ENCODE results near the gene EMC8. TPM values are rescaled to one million over a fixed set of nuclear protein-coding genes. Genes with fewer than 3 reads are reported as not detected.
A peak's percentile ranks its signal among the peaks of the same experiment; 100 is the strongest.

Gene EMC8
- total and polyA plus RNA-seq, 10 of the 15 experiments (the other 5 are each of a cell fraction or from before 2014, with no cell fraction given): 7.8 to 62.0 (median 33.5) TPM

- TF ChIP-seq ZNF592 (IDR thresholded peaks at IDR 0.05) (no peak), ASH2L (IDR thresholded peaks at IDR 0.05; ENCODE audit: borderline replicate concordance, low read depth) (0 out of 2 replicates have a peak, but pooled peaks have one; percentile 6), MAX (IDR thresholded peaks at IDR 0.05; ENCODE audit: low read depth, low read length) (no peak), EGR1 (IDR thresholded peaks at IDR 0.05; ENCODE audit: borderline replicate concordance in 1 of 2, low read depth in 2 of 2, low read length in 2 of 2) (no peak), POLR2AphosphoS2 (IDR thresholded peaks at IDR 0.05; ENCODE audit: low read depth, low read length) (no peak), RB1 (IDR thresholded peaks at IDR 0.05; ENCODE audit: borderline replicate concordance) (no peak), ELK1 (IDR thresholded peaks at IDR 0.05; ENCODE audit: low read depth, low read length) (no peak), CUX1 (IDR thresholded peaks at IDR 0.05; ENCODE audit: insufficient replicate concordance, low read depth, low read length) (no peak), DPF2 (IDR thresholded peaks at IDR 0.05) (no peak), SMAD5 (IDR thresholded peaks at IDR 0.05; ENCODE audit: low read depth) (no peak), ZNF207 (IDR thresholded peaks at IDR 0.05; ENCODE audit: borderline replicate concordance) (no peak), CHD1 (IDR thresholded peaks at IDR 0.05; ENCODE audit: low read depth, low read length) (no peak), JUNB (IDR thresholded peaks at IDR 0.05) (peak; percentile 54), MEF2A (IDR thresholded peaks at IDR 0.05; ENCODE audit: insufficient read depth, low read depth, low read length) (no peak), POLR2AphosphoS5 (IDR thresholded peaks at IDR 0.05; ENCODE audit: low read length) (no peak), CTCF (IDR thresholded peaks at IDR 0.05 in 2 of 3, conservative IDR thresholded peaks at IDR 0.05 in 1 of 3; ENCODE audit: control insufficient read depth in 2 of 3, extremely low read depth in 1 of 3, insufficient read depth in 1 of 3, low read depth in 3 of 3, low read length in 3 of 3) (no peak), POU2F2 (IDR thresholded peaks at IDR 0.05; ENCODE audit: borderline replicate concordance, low read depth, low read length) (peak; percentile 92; the same call in 2 of the 3 replicates)
Measured at GRCh38 chr16:85757341-85757822, 42.0 kb downstream of the EMC8 start (continued).

All from GM12878 (cell line).